Erythroblast (primary cell): ENCODE measurements around the gene CYP4Z1.
"Not testable (repeated sequence)": the region's sequence is repeated elsewhere in the genome, so short reads cannot be mapped to it uniquely, and the experiment has no call there.

ENCODE experiments used
- GATA1 ChIP-seq: IDR thresholded peaks from 2 replicates; pipeline ENCODE4 v1.6.1; 2011; ENCODE audit warnings: low read depth, mild to moderate bottlenecking, control low read depth, low read length, moderate library complexity
- POLR2A ChIP-seq: IDR thresholded peaks from 2 replicates; pipeline ENCODE4 v1.6.1; 2011; ENCODE audit warnings: mild to moderate bottlenecking, low read length

- TF ChIP-seq POLR2A, GATA1: not testable (repeated sequence)
These were observed 41.0 kb downstream of the CYP4Z1 start for GRCh38 chr1:47107851-47108574.
